A549 (cell line): ENCODE data around the gene HIF1AN. TPM values are rescaled to one million over a fixed set of nuclear protein-coding genes. Genes with fewer than 3 reads are reported as not detected.

Source experiments
- ATAC-seq, 2 experiments: fragments of 200-7000 bp in 1 of 2; fragments of >200 bp in 1 of 2; cut with Nextera tagmentation in 1 of 2; cut with Tn5 transposase in 1 of 2; 3 replicates each; pipeline versions ENCODE4 v1.8.0 to v1.9.1; 2018 to 2020; ENCODE audit warnings: mild to moderate bottlenecking in 1 of 2, moderate library complexity in 1 of 2
- CTCF ChIA-PET: fragments of 300-600 bp; sonication (Branson Sonifier 250); formaldehyde crosslinking; extraction: SDS; loops from one replicate; lab custom pipeline; 2021; ENCODE audit warnings: antibody characterized with exemption, inconsistent platforms; lab: Yijun Ruan, JAX
- POLR2A ChIA-PET: fragments of 350-600 bp; formaldehyde crosslinking; extraction: SDS; loops from one replicate; lab custom pipeline; 2021; ENCODE audit warnings: antibody characterized with exemption, inconsistent platforms; lab: Yijun Ruan, JAX
- DNase-seq, 2 experiments: peaks; one replicate each; pipeline versions ENCODE4 v3.0.0 to v3.0.0-alpha.2; 2011 to 2016; ENCODE audit warnings: low read depth in 1 of 2, low spot score in 1 of 2
- FAIRE-seq: peaks from 2 replicates; lab custom pipeline; 2011; peaks lifted over from hg19 to GRCh38; lab: Jason Lieb, UNC
- H3K27ac ChIP-seq, 2 experiments: fragments of >200 bp; sonication (Bioruptor Twin); formaldehyde crosslinking; 3 replicates each; pipeline ENCODE4 v1.5.1; 2016 to 2017
- H3K4me1 ChIP-seq: fragments of >200 bp; sonication (Bioruptor Twin); formaldehyde crosslinking; 3 replicates; pipeline ENCODE4 v1.6.1; 2016
- H3K4me2 ChIP-seq: fragments of >200 bp; sonication (Bioruptor Twin); formaldehyde crosslinking; 3 replicates; pipeline ENCODE4 v1.6.1; 2016
- H3K4me3 ChIP-seq: fragments of >200 bp; sonication (Bioruptor Twin); formaldehyde crosslinking; 3 replicates; pipeline ENCODE4 v1.5.1; 2016
- H3K9me3 ChIP-seq: fragments of >200 bp; sonication (Bioruptor Twin); formaldehyde crosslinking; 3 replicates; pipeline ENCODE4 v1.6.1; 2016
- ATOH8 ChIP-seq: fragments of 250-450 bp; sonication (Bioruptor Pico); IDR thresholded peaks from 2 replicates; pipeline ENCODE4 v1.5.0; 2020; ENCODE audit warnings: low read depth, mild to moderate bottlenecking, moderate library complexity
- CBX2 ChIP-seq: fragments of 200-600 bp; sonication (generic); IDR thresholded peaks from 2 replicates; pipeline ENCODE4 v1.6.1; 2016; ENCODE audit warnings: low read depth, mild to moderate bottlenecking, borderline replicate concordance
- CBX8 ChIP-seq: fragments of 200-600 bp; sonication (generic); IDR thresholded peaks from 2 replicates; pipeline ENCODE4 v1.6.1; 2016
- CEBPB ChIP-seq, 2 experiments: fragments of >200 bp in 1 of 2; sonication (Bioruptor Twin) in 1 of 2; formaldehyde crosslinking in 1 of 2; IDR thresholded peaks; 2 replicates each; pipeline ENCODE4 v1.6.1; 2012 to 2016
- CTCF ChIP-seq: fragments of >200 bp; sonication (Bioruptor Twin); formaldehyde crosslinking; IDR thresholded peaks from 3 replicates; pipeline ENCODE4 v1.5.1; 2016
- EHMT2 ChIP-seq: fragments of 200-600 bp; sonication (generic); IDR thresholded peaks from 2 replicates; pipeline ENCODE4 v1.6.1; 2016; ENCODE audit warnings: antibody characterized with exemption, low read depth, mild to moderate bottlenecking, moderate library complexity
- FOSB ChIP-seq: fragments of 250-450 bp; sonication (Bioruptor Pico); IDR thresholded peaks from 2 replicates; pipeline ENCODE4 v1.5.0; 2020; ENCODE audit warnings: mild to moderate bottlenecking, moderate library complexity
- FOSL2 ChIP-seq, 2 experiments: fragments of 450-650 bp in 1 of 2; fragments of >200 bp in 1 of 2; sonication (Bioruptor Twin) in 1 of 2; formaldehyde crosslinking; IDR thresholded peaks; 2 replicates each; pipeline versions ENCODE4 v1.5.0 to v1.6.1; 2016 to 2020; ENCODE audit warnings: mild to moderate bottlenecking in 1 of 2, moderate library complexity in 1 of 2
- FOXS1 ChIP-seq: fragments of 250-450 bp; sonication (Bioruptor Pico); IDR thresholded peaks from 2 replicates; pipeline ENCODE4 v1.5.0; 2020; ENCODE audit warnings: mild to moderate bottlenecking, moderate library complexity
- GATA3 ChIP-seq: IDR thresholded peaks from 2 replicates; pipeline ENCODE4 v1.6.1; 2012; ENCODE audit warnings: borderline replicate concordance
- HES2 ChIP-seq: fragments of >200 bp; sonication (Bioruptor Twin); formaldehyde crosslinking; IDR thresholded peaks from 2 replicates; pipeline ENCODE4 v1.6.1; 2016
- HOXA7 ChIP-seq: fragments of 250-450 bp; sonication (Bioruptor Pico); IDR thresholded peaks from 2 replicates; pipeline ENCODE4 v1.5.0; 2020; ENCODE audit warnings: mild to moderate bottlenecking, moderate library complexity
- HOXB5 ChIP-seq: fragments of 250-450 bp; sonication (Bioruptor Pico); IDR thresholded peaks from 2 replicates; pipeline ENCODE4 v1.5.0; 2020; ENCODE audit warnings: mild to moderate bottlenecking, moderate library complexity
- JUN ChIP-seq, 2 experiments: fragments of >200 bp; sonication (Bioruptor Twin); formaldehyde crosslinking; IDR thresholded peaks; 2 replicates in 1 of 2; 3 replicates in 1 of 2; pipeline ENCODE4 v1.6.1; 2016 to 2017
- MAFK ChIP-seq: fragments of 450-650 bp; IDR thresholded peaks from 2 replicates; pipeline ENCODE4 v1.6.1; 2014; ENCODE audit not compliant: partially characterized antibody
- MAX ChIP-seq: IDR thresholded peaks from 2 replicates; pipeline ENCODE4 v1.6.1; 2012
- MYC ChIP-seq: IDR thresholded peaks from 2 replicates; pipeline ENCODE4 v1.6.1; 2012; ENCODE audit warnings: mild to moderate bottlenecking, inconsistent platforms, low read length, improper control_type of control experiment, borderline replicate concordance
- PBX3 ChIP-seq: IDR thresholded peaks from 2 replicates; pipeline ENCODE4 v1.6.1; 2012
- POLR2A ChIP-seq: IDR thresholded peaks from 2 replicates; pipeline ENCODE4 v1.6.1; 2012; ENCODE audit warnings: mild to moderate bottlenecking, low read length
- RAD21 ChIP-seq, 2 experiments: fragments of >200 bp in 1 of 2; sonication (Bioruptor Twin) in 1 of 2; formaldehyde crosslinking in 1 of 2; IDR thresholded peaks in 1 of 2; conservative IDR thresholded peaks in 1 of 2; 2 replicates in 1 of 2; 3 replicates in 1 of 2; pipeline ENCODE4 v1.6.1; 2012 to 2018; ENCODE audit warnings: inconsistent platforms in 1 of 2
- RNF2 ChIP-seq: fragments of 200-600 bp; sonication (generic); IDR thresholded peaks from 2 replicates; pipeline ENCODE4 v1.6.1; 2016; ENCODE audit warnings: low read depth, mild to moderate bottlenecking, antibody characterized with exemption, moderate library complexity, borderline replicate concordance
- SMC3 ChIP-seq: fragments of >200 bp; sonication (Bioruptor Twin); formaldehyde crosslinking; IDR thresholded peaks from 3 replicates; pipeline ENCODE4 v1.6.1; 2018; ENCODE audit warnings: inconsistent platforms
- USF2 ChIP-seq: fragments of 450-650 bp; IDR thresholded peaks from 2 replicates; pipeline ENCODE4 v1.6.1; 2014; ENCODE audit warnings: antibody characterized with exemption
- ZC3H11A ChIP-seq: fragments of 450-650 bp; IDR thresholded peaks from 2 replicates; pipeline ENCODE4 v1.6.1; 2014; ENCODE audit warnings: antibody characterized with exemption, mild to moderate bottlenecking
- ZNF302 ChIP-seq: fragments of 250-450 bp; sonication (Bioruptor Pico); IDR thresholded peaks from 2 replicates; pipeline ENCODE4 v1.9.0; 2021; ENCODE audit warnings: inconsistent platforms, mild to moderate bottlenecking, moderate library complexity
- ZSCAN20 ChIP-seq: fragments of 250-450 bp; sonication (Bioruptor Pico); IDR thresholded peaks from 2 replicates; pipeline ENCODE4 v1.8.0; 2022; ENCODE audit warnings: mild to moderate bottlenecking, moderate library complexity
- WGBS: methylation state at CpG from one replicate; pipeline ENCODE4 v1.1.6; 2017; ENCODE audit errors: missing lambda C conversion rate; 5-methylcytosine and 5-hydroxymethylcytosine counted together
- polyA plus RNA-seq, 4 experiments: library from polyadenylated mRNA; depleted of rRNA in 3 of 4; stranded (reverse); fragments of >200 nt; fragmentation: RNase III in 1 of 4; extraction: RNeasy Plus Mini Kit Qiagen cat#74134 plus additional on column Dnase treatment in 1 of 4; gene quantifications; 2 replicates in 3 of 4; 3 replicates in 1 of 4; pipeline ENCODE4 v1.2.3, GENCODE V29; 2011 to 2017

Gene HIF1AN
- polyA plus RNA-seq, 2 of the 4 experiments (the other 2 are of a cell fraction) = 15.3 to 21.6 TPM

GRCh38 chr10:100586959-100587358, 51.2 kb downstream of the HIF1AN start:
- no peak overlapping the region for H3K4me2 ChIP-seq
- H3K27ac ChIP-seq = no peak overlapping the region
- ChIA-PET POLR2A (no interaction called here), CTCF (interaction anchor here (0.6 kb wide), 1 partner anchor 20 kb away, joined by 3 read pairs; no protein-coding TSS in a partner anchor)
- no peak for ATAC-seq
- DNase-seq = no peak
- no peak overlapping the region for H3K4me3 ChIP-seq
- 0% methylated on average over 1 of the region's 1 CpG for WGBS
- H3K4me1 ChIP-seq = no peaks in the 10 kb centered on the region
- TF ChIP-seq ATOH8 (CRISPR knock-in tag) (no peak), FOSL2 (IDR thresholded peaks at IDR 0.05) (no peak), FOSL2 (CRISPR knock-in tag; IDR thresholded peaks at IDR 0.05) (no peak), GATA3 (no peak), MAFK (no peak), CEBPB (IDR thresholded peaks at IDR 0.05) (no peak), HES2 (no peak), JUN (IDR thresholded peaks at IDR 0.05) (no peak), USF2 (no peak), MYC (no peak), CTCF (no peak)
- no peaks in the 10 kb centered on the region for H3K9me3 ChIP-seq
- FAIRE-seq = no peak

GRCh38 chr10:100598166-100598565, 62.4 kb downstream of the HIF1AN start:
- DNase-seq (no peak), ATAC-seq (no peak), FAIRE-seq (no peak)
- TF ChIP-seq ZNF302 (CRISPR knock-in tag) (no peak), MAX (no peak), RNF2 (no peak), PBX3 (no peak), CBX8 (no peak), RAD21 (conservative IDR thresholded peaks at IDR 0.05 in 1 of 2, IDR thresholded peaks at IDR 0.05 in 1 of 2) (no peak), FOSB (CRISPR knock-in tag) (no peak), FOXS1 (CRISPR knock-in tag) (no peak), ZC3H11A (no peak), HOXA7 (CRISPR knock-in tag) (no peak), SMC3 (no peak), CEBPB (IDR thresholded peaks at IDR 0.05) (no peak), EHMT2 (no peak), POLR2A (no peak), ZSCAN20 (CRISPR knock-in tag) (no peak), CBX2 (no peak), CTCF (no peak), HOXB5 (CRISPR knock-in tag) (no peak)
- H3K4me1 ChIP-seq = no peaks in the 10 kb centered on the region
- no peak overlapping the region for H3K27ac ChIP-seq
- H3K4me2 ChIP-seq = no peak overlapping the region
- no peak overlapping the region for H3K4me3 ChIP-seq
- CTCF ChIA-PET = interaction anchor here (0.6 to 2.7 kb wide), 4 partner anchors 145 to 919 kb away, joined by 3 to 11 read pairs (median 3); no protein-coding TSS in a partner anchor
- no peaks in the 10 kb centered on the region for H3K9me3 ChIP-seq
- POLR2A ChIA-PET = no interaction called here
